HUES6 (cell line): ENCODE measurements around the gene ARFGAP3.

Experiments used
- H3K27ac ChIP-seq: 2 replicates; pipeline ENCODE4 v1.7.0; 2013; ENCODE audit warnings: low read depth, mild to moderate bottlenecking, low read length, inconsistent platforms
- H3K27me3 ChIP-seq: 2 replicates; pipeline ENCODE4 v1.6.1; 2013; ENCODE audit warnings: low read length; ENCODE audit not compliant: control insufficient read depth, insufficient read depth
- H3K36me3 ChIP-seq: 2 replicates; pipeline ENCODE4 v1.6.1; 2013; ENCODE audit warnings: low read length; ENCODE audit not compliant: control insufficient read depth, insufficient read depth
- H3K4me1 ChIP-seq: 2 replicates; pipeline ENCODE4 v1.6.1; 2013; ENCODE audit warnings: low read length; ENCODE audit not compliant: control insufficient read depth, insufficient read depth
- H3K4me3 ChIP-seq: 2 replicates; pipeline ENCODE4 v1.5.1; 2013; ENCODE audit warnings: low read depth, low read length
- H3K9ac ChIP-seq: one replicate; pipeline ENCODE4 v1.6.1; 2013; ENCODE audit warnings: mild to moderate bottlenecking, low read length
- H3K9me3 ChIP-seq: 2 replicates; pipeline ENCODE4 v1.6.1; 2013; ENCODE audit warnings: low read depth, low read length; ENCODE audit not compliant: control insufficient read depth, insufficient read depth

The ARFGAP3 gene

DNA sequence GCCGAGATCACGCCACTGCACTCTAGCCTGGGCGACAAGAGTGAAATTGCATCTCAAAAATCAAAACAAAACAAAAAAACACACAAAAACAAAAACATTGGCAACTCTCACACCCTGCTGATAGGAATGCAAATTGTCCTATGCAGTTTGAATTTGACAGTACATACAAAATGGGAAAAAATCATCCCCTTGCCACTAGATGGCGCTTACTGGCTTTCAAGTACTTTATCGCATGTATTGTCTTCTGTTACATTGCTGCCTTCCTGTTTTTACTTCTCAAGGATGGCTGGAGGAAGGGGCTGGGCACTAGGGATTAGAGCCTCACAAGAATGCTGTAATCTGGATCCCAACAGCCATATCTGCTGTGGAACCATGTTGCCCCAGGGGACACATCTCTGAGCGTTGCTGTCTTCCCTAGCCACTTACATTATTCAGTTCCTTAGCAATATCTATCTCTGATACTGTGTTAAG is 77.0 kb downstream of the ARFGAP3 start:
- Histone ChIP-seq H3K9me3 (no peaks in the 10 kb centered on the region), H3K27me3 (no peaks in the 10 kb centered on the region; the same call in 1 of the 2 replicates), H3K27ac (no peak overlapping the region), H3K4me1 (0 out of 2 replicates have a peak, but pooled peaks cover 3% of the 10 kb centered on the region), H3K9ac (no peak overlapping the region), H3K4me3 (no peak overlapping the region), H3K36me3 (no peaks in the 10 kb centered on the region)

DNA sequence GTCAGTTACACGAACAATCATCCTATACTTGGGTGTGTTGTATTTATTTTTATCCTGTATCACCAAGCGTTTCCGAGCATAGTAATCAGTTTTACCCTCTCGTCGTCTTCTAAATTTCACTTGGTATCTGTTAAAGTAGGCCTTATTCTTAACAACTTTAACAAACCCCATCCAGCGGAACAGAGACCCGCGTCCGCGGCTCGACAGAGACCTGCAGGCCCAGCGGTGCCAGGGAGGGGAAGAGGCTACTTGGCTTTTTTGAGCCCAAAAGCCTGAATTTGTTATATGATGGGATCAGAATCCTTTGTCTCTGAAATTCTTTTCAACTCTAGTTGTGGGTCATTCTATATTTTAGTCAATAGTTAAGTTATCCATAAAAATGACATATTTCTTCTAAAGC is 79.9 kb downstream of the ARFGAP3 start:
- H3K36me3 ChIP-seq, result no peaks in the 10 kb centered on the region
- no peaks in the 10 kb centered on the region for H3K9me3 ChIP-seq
- no peak overlapping the region for H3K4me3 ChIP-seq
- H3K27ac ChIP-seq, result no peak overlapping the region
- peaks cover 10% of the 10 kb centered on the region for H3K4me1 ChIP-seq
- H3K27me3 ChIP-seq, result no peaks in the 10 kb centered on the region
- no peak overlapping the region for H3K9ac ChIP-seq

DNA sequence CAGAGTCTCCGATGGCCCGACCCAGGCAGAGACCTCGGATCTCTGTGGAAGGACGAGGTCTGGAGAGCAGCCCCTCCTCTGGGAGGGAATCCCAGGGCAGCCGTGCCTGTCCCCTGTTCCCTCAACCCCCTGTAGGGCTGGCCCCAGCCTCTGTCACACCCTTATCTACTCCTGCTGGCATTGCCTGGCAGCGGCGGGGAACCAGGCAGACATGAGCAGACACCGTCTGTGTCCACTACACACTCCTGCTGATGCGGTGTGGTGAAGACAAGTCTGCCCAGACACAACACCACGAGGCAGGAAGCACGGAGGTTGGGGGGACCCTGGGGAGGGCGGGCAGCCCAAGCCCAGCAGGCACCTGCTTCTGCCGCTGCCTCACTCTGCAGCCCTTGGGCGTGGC is 83.9 kb downstream of the ARFGAP3 start:
- Histone ChIP-seq H3K9me3 (no peaks in the 10 kb centered on the region), H3K27me3 (no peaks in the 10 kb centered on the region), H3K4me3 (no peak overlapping the region), H3K9ac (no peak overlapping the region), H3K27ac (no peak overlapping the region), H3K36me3 (no peaks in the 10 kb centered on the region), H3K4me1 (peaks cover 7% of the 10 kb centered on the region)

DNA sequence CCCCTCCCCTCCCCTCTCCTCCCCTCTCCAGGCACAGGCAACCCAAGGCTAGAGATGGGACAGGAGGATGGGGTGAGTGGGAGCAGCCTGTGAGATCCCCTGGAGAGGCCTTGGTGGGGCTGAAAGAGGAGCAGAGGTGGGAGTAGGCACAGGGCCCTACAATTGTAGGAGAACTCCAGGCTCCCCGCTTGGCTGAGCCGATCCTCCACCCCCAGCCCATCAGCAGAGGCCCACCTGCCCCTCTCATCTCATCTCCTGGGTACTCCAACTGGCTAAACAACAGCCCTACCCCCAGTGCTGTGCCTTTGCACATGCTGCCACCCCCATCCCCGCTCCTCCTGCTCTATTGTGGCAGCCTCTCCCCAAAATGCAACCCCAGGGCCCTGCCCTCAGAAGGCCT is 84.4 kb downstream of the ARFGAP3 start:
- Histone ChIP-seq H3K4me1 (peaks cover 7% of the 10 kb centered on the region), H3K36me3 (no peaks in the 10 kb centered on the region), H3K4me3 (no peak overlapping the region), H3K27me3 (no peaks in the 10 kb centered on the region), H3K9ac (no peak overlapping the region), H3K9me3 (no peaks in the 10 kb centered on the region), H3K27ac (no peak overlapping the region)

DNA sequence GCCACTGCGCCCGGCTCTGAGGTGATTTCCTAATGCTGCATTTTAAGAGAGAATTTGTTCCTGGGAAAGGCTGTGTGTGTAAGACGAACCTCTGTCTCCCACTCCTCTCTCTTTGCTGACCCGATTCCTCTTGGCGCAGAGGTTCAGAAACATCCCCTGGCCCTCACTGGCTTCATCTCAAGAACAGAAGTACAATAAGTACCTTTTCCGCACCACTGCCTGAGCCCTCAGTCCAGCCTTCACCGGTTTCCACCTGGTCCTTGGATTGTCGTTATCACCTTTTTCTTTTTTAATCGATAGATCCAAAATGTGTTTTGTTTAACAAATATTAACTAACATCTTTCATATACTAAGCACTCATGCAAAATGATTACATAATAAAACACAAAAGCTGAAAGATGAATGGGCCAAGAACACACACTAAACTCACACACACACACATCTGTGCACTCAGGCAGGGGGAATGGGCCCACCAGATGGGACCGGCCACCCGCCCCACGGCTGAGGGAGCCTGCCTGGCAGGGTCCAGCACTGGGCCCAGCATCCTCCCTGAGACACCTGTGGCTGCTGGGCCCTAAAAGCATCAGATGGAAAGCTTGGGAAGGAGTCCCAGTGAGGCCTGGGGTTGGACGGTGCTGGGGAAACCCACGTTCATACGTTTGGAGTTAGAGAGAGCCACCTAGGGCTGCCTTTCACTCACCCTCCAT is 86.0 kb downstream of the ARFGAP3 start:
- no peak overlapping the region for H3K4me3 ChIP-seq
- H3K27ac ChIP-seq, result no peak overlapping the region
- H3K9me3 ChIP-seq, result no peaks in the 10 kb centered on the region
- no peaks in the 10 kb centered on the region for H3K27me3 ChIP-seq
- H3K36me3 ChIP-seq, result no peaks in the 10 kb centered on the region
- H3K4me1 ChIP-seq, result peaks cover 7% of the 10 kb centered on the region
- H3K9ac ChIP-seq, result no peak overlapping the region

DNA sequence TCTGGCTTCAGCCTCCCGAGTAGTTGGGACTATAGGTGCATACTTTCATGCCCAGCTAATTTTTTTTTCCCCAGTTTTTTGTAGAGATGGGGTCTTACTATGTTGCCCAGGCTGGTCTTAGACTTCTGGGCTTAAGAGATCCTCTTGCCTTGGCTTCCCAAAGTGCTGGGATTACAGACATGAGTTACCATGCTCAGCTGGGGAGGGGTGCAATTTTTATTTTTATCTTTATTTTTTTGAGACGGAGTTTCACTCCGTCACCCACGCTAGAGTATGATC is 86.7 kb downstream of the ARFGAP3 start:
- Histone ChIP-seq H3K36me3 (no peaks in the 10 kb centered on the region), H3K9ac (no peak overlapping the region), H3K27ac (no peak overlapping the region), H3K4me1 (peaks cover 7% of the 10 kb centered on the region), H3K27me3 (no peaks in the 10 kb centered on the region), H3K9me3 (no peaks in the 10 kb centered on the region), H3K4me3 (no peak overlapping the region)

DNA sequence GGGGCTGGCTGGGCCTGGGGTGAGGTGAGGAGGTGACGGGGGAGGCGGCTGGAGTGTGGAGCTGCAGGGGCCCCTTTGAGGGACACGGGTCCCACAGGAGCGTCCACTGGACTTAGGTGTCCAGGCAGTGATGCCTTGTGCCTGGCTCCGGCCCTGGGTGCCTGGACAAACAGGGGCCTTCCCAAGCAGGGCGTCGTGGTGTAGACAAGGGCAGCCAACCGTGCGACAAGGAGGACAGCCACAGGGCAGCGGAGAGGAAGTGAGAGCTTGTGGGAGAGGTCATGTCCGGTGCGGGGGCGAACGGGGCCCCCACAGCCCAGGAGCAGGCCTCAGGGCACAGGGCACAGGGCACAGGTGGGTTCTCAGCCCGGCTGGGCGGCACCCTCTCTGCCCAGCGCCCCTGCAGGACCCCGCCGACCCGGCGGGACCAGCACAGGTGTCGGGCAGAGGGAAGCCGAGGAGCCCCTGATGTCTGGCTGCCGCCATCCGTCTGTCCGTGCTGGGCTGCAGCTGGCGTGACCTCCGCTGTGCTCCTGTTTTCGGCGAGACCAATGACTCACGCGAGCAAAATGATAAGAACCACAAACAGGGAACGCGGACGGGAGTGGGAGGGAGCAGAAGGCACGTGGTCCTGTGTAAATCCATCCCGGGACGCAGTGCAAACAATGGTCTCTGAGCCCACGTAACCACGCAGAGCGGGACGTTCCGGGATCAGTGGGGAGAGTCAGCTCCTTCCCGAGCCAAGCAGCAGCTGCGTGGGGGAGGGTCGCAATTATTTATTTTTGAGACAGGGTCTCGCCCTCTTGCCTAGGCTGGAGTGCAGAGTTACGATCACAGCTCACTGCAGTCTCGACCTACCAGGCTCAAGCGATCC is 87.3 kb downstream of the ARFGAP3 start:
- peaks cover 7% of the 10 kb centered on the region for H3K4me1 ChIP-seq
- no peak overlapping the region for H3K4me3 ChIP-seq
- H3K27me3 ChIP-seq, result no peaks in the 10 kb centered on the region
- H3K9ac ChIP-seq, result no peak overlapping the region
- H3K36me3 ChIP-seq, result no peaks in the 10 kb centered on the region
- no peaks in the 10 kb centered on the region for H3K9me3 ChIP-seq
- no peak overlapping the region for H3K27ac ChIP-seq

DNA sequence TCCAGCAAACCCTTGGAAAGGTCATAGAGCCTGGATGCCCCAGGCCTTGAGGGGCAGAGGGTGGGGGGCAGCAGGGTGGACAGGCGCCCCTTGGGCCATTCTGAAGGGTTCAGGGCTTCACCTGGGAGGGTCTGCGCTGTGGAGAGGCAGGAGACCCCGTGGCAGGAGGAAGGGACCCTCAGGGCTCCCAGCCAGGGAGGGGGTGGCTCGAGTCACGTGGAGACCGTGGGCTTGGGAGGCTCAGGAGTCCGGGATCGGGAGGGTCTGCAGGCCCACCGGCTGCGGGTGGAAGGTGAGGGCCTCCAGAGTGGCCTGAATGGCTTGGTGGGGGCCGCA is 87.9 kb downstream of the ARFGAP3 start:
- no peaks in the 10 kb centered on the region for H3K36me3 ChIP-seq
- H3K9me3 ChIP-seq, result no peaks in the 10 kb centered on the region
- H3K9ac ChIP-seq, result no peak overlapping the region
- H3K27ac ChIP-seq, result no peak overlapping the region
- H3K4me3 ChIP-seq, result no peak overlapping the region
- no peaks in the 10 kb centered on the region for H3K27me3 ChIP-seq
- H3K4me1 ChIP-seq, result peaks cover 7% of the 10 kb centered on the region

DNA sequence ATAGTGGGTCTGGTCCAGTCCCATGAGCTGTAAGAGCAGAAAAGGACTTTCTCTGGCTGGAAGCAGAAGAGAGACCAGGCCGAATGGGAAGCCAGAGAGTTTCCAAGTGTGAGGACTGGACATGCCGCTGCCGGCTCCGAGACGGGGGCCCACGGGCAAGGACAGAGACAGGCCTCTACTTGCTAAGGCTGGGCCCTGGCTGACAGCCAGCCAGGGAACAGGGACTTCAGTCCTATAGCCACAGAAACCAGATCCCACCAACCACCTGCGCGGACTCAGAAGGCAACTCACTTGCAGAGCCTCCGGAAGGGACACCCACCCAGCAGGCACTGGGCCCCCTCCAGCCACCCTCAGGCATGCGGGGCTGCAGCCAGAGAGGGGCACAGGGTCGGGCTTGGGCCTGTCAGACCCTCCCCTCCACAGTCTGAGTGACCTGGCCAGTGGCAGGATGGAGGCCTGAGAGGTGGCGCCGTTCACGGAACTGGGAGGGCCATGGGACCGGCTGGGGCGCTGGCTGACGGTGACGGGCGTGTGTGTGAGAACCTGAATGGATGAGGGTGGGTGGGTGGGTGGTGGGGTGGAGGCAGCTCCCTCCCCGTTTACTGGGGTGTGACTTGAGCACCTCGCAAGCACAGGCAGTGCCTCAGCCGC is 88.6 kb downstream of the ARFGAP3 start:
- H3K27me3 ChIP-seq, result no peaks in the 10 kb centered on the region

DNA sequence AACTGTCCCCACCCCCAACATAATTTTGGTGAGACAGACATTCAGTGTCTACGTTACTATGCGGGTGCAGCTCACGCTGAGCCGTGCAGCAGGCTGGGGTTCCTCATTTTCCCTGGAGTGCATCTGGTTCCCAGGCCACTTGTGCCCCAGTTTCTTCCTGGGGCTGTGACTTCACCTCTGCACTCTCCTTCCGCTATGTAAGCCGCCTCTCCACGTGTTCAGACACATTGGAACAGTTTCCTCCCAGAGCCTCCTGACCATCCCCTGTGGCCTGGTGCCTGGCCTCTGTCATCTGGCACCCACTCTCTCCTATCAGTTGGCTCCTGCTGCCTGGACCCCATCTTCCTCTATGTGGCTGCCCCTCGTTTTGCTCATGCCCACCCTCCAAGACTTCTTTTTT is 90.2 kb downstream of the ARFGAP3 start:
- no peaks in the 10 kb centered on the region for H3K4me1 ChIP-seq
- H3K27ac ChIP-seq, result no peak overlapping the region
- H3K27me3 ChIP-seq, result no peaks in the 10 kb centered on the region
- no peak overlapping the region for H3K4me3 ChIP-seq
- H3K36me3 ChIP-seq, result no peaks in the 10 kb centered on the region
- H3K9me3 ChIP-seq, result no peaks in the 10 kb centered on the region
- H3K9ac ChIP-seq, result no peak overlapping the region

More for the DNA sequence above, 88.6 kb downstream of the ARFGAP3 start:
- H3K4me3 ChIP-seq, result no peak overlapping the region
- no peaks in the 10 kb centered on the region for H3K9me3 ChIP-seq
- no peak overlapping the region for H3K27ac ChIP-seq
- peaks cover 7% of the 10 kb centered on the region for H3K4me1 ChIP-seq
- H3K36me3 ChIP-seq, result no peaks in the 10 kb centered on the region
- no peak overlapping the region for H3K9ac ChIP-seq

DNA sequence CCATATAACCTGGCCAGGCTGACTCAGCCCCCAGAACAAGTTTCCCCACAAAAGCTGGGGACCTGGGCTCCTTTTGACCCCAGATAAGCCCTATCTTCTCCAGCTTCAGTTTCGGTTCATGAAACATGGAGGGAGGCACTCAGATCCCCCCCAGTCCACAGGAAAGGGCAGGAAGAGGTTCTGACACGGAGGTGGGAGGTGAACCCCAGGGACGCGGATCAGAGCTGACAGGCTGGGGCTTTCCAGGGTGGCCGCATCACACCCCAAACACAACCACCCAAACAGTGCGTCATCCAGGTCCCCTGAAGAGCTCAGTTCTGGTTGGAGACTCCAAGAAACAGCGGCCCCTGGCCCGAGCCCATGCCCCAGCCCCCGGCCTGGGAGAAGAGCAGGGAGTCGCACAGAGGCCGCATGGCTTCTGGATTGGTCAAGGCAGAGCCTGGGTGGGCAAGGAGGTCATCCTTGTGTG is 92.1 kb downstream of the ARFGAP3 start:
- Histone ChIP-seq H3K36me3 (no peaks in the 10 kb centered on the region), H3K9ac (no peak overlapping the region), H3K27ac (no peak overlapping the region), H3K9me3 (no peaks in the 10 kb centered on the region), H3K4me3 (no peak overlapping the region), H3K27me3 (no peaks in the 10 kb centered on the region), H3K4me1 (no peaks in the 10 kb centered on the region)
